Measurements from ENCODE around the gene SMARCAL1. TPM values are rescaled to one million over a fixed set of nuclear protein-coding genes. Genes with fewer than 3 reads are reported as not detected.
A peak's percentile ranks its signal among the peaks of the same experiment; 100 is the strongest.

The SMARCAL1 gene
- total and polyA plus RNA-seq, 2 of the 13 experiments (the other 11 are each of a cell fraction or from before 2014, with no cell fraction given): 12.7 to 21.3 TPM

DNA sequence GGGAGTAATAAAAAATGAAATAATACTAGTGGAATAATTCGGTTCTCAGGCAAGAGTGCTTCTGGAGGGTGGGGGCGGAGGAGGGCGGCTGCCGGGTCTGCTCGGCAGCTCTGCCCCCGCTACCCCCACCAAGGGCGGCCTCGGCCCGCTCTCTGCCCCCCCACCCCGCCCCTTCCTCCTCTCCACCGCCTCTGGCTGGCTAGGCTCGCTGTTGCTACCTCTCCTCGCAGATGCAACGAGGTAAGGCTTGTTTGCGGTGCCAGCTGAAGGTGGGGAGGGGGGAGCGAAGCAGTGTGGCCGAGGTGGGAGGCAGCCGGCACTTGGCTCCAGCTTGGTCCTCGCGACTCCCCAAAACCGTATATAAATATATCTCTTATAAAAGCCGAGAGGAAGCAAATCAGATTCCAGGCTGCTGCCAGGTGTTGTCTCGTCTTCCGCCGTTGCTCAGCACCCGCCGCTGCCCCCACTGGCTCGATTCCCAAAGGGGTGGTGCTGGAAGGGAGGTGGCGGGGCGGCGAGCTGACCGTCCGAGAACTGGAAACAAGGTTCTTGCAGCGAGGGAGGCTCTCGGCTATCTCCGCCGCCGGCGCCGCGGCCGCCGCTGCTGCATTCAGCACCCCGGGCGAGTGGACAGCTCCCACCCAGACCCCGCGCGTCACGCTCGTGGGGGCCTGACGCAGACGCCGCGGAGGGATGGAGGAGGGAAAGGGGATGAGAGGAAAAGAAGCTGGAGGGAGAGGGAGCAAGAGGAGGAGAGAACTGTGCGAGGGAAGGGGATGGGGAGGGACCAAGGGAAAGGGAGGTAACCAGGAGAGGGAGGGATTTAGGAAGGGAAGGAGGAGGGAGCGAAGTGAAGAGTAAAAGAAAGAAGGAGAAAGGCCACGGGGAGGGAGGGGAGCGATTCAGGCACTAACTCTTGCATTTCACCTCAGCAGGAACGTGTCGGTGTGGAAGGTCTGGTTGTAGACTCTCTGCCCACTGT is 40.3 kb upstream of the SMARCAL1 start, which contains the start of gene MARCHF4 (continued):
- TF ChIP-seq KLF12 (CRISPR knock-in tag; IDR thresholded peaks at IDR 0.05; ENCODE audit: borderline replicate concordance) (peak; percentile 55; the same call in 1 of the 2 replicates), ZNF34 (CRISPR knock-in tag; IDR thresholded peaks at IDR 0.05; ENCODE audit: borderline replicate concordance) (no peak), ZMYM3 (CRISPR knock-in tag; IDR thresholded peaks at IDR 0.05) (no peak), ZNF556 (CRISPR knock-in tag; IDR thresholded peaks at IDR 0.05; ENCODE audit: borderline replicate concordance) (0 out of 2 replicates have a peak, but pooled peaks have one; percentile 48), PCBP1 (IDR thresholded peaks at IDR 0.05; ENCODE audit: borderline replicate concordance, low read depth, low read length) (no peak), KAT7 (CRISPR knock-in tag; IDR thresholded peaks at IDR 0.05; ENCODE audit: borderline replicate concordance) (no peak), ZNF775 (CRISPR knock-in tag; IDR thresholded peaks at IDR 0.05; ENCODE audit: borderline replicate concordance) (0 out of 2 replicates have a peak, but pooled peaks have one; percentile 72), ZBTB7B (CRISPR knock-in tag; IDR thresholded peaks at IDR 0.05) (peak; percentile 82; the same call in 1 of the 2 replicates), HHEX (CRISPR knock-in tag; IDR thresholded peaks at IDR 0.05) (no peak; the same call in 1 of the 2 replicates), ZSCAN29 (CRISPR knock-in tag; conservative IDR thresholded peaks at IDR 0.05) (no peak), ZNF792 (CRISPR knock-in tag; IDR thresholded peaks at IDR 0.05) (peak; percentile 86), MED8 (CRISPR knock-in tag; IDR thresholded peaks at IDR 0.05; ENCODE audit: insufficient replicate concordance) (no peak), ZNF251 (CRISPR knock-in tag; IDR thresholded peaks at IDR 0.05) (0 out of 2 replicates have a peak, but pooled peaks have one; percentile 57), TRIM22 (IDR thresholded peaks at IDR 0.05) (no peak), SALL1 (CRISPR knock-in tag; IDR thresholded peaks at IDR 0.05) (peak; percentile 98), ATAD3A (CRISPR knock-in tag; IDR thresholded peaks at IDR 0.05) (0 out of 2 replicates have a peak, but pooled peaks have one; percentile 70), SETDB1 (CRISPR knock-in tag; IDR thresholded peaks at IDR 0.05; ENCODE audit: borderline replicate concordance) (no peak), NCOR1 (IDR thresholded peaks at IDR 0.05; ENCODE audit: borderline replicate concordance, low read length) (no peak), LCORL (IDR thresholded peaks at IDR 0.05) (no peak), LCORL (CRISPR knock-in tag; IDR thresholded peaks at IDR 0.05) (peak; percentile 57; the same call in 1 of the 2 replicates), ZNF724P (CRISPR knock-in tag; IDR thresholded peaks at IDR 0.05; ENCODE audit: borderline replicate concordance) (peak; percentile 94; the same call in 1 of the 2 replicates), RFXAP (CRISPR knock-in tag; IDR thresholded peaks at IDR 0.05; ENCODE audit: borderline replicate concordance) (peak; percentile 83), TOE1 (CRISPR knock-in tag; IDR thresholded peaks at IDR 0.05) (no peak), MIER2 (CRISPR knock-in tag; IDR thresholded peaks at IDR 0.05) (peak; percentile 100), RBAK (CRISPR knock-in tag; IDR thresholded peaks at IDR 0.05) (no peak), U2AF2 (IDR thresholded peaks at IDR 0.05; ENCODE audit: low read depth, low read length) (no peak), MIER3 (CRISPR knock-in tag; IDR thresholded peaks at IDR 0.05; ENCODE audit: borderline replicate concordance) (peak; percentile 67; the same call in 1 of the 2 replicates), REXO4 (CRISPR knock-in tag; IDR thresholded peaks at IDR 0.05; ENCODE audit: borderline replicate concordance) (no peak), ATF1 (CRISPR knock-in tag; IDR thresholded peaks at IDR 0.05) (peak; percentile 39; the same call in 1 of the 2 replicates)
- TF ChIP-seq, protein P1, sequence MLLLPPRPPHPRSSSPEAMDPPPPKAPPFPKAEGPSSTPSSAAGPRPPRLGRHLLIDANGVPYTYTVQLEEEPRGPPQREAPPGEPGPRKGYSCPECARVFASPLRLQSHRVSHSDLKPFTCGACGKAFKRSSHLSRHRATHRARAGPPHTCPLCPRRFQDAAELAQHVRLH (CRISPR knock-in tag; IDR thresholded peaks at IDR 0.05; ENCODE audit: borderline replicate concordance, low read depth): peak; percentile 83; the same call in 1 of the 2 replicates
